ENCODE data around the gene TLE1.
A peak's percentile ranks its signal among the peaks of the same experiment; 100 is the strongest.
"Not testable (repeated sequence)": the region's sequence is repeated elsewhere in the genome, so short reads cannot be mapped to it uniquely, and the experiment has no call there.

The TLE1 gene

GRCh38 chr9:81693671-81694378 lies 4.5 kb upstream of the TLE1 start:
- no peak for DNase-seq (ENCODE audit: low read depth)
- H3K4me3 ChIP-seq (ENCODE audit: low read depth, low read length), result no peak overlapping the region
- TF ChIP-seq, protein P1, sequence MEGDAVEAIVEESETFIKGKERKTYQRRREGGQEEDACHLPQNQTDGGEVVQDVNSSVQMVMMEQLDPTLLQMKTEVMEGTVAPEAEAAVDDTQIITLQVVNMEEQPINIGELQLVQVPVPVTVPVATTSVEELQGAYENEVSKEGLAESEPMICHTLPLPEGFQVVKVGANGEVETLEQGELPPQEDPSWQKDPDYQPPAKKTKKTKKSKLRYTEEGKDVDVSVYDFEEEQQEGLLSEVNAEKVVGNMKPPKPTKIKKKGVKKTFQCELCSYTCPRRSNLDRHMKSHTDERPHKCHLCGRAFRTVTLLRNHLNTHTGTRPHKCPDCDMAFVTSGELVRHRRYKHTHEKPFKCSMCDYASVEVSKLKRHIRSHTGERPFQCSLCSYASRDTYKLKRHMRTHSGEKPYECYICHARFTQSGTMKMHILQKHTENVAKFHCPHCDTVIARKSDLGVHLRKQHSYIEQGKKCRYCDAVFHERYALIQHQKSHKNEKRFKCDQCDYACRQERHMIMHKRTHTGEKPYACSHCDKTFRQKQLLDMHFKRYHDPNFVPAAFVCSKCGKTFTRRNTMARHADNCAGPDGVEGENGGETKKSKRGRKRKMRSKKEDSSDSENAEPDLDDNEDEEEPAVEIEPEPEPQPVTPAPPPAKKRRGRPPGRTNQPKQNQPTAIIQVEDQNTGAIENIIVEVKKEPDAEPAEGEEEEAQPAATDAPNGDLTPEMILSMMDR (IDR thresholded peaks at IDR 0.05; ENCODE audit: control insufficient read depth, extremely low read depth, insufficient read depth), result no peak

GRCh38 chr9:81690251-81690851 lies 1.0 kb upstream of the TLE1 start:
- TF ChIP-seq, protein P1 (IDR thresholded peaks at IDR 0.05; ENCODE audit: control insufficient read depth, extremely low read depth, insufficient read depth), result no peak
- peak; percentile 64 for DNase-seq (ENCODE audit: low read depth)

GRCh38 chr9:81689093-81689342 lies 329 bp downstream of the TLE1 start:
- DNase-seq (ENCODE audit: low read depth), result not testable (repeated sequence)
- peak overlapping the region; percentile 67 for H3K4me3 ChIP-seq (ENCODE audit: low read depth, low read length)

More at GRCh38 chr9:81690251-81690851, 1.0 kb upstream of the TLE1 start:
- H3K4me3 ChIP-seq (ENCODE audit: low read depth, low read length), result peak overlapping the region; percentile 48

- peak overlapping the region; percentile 67 for H3K4me3 ChIP-seq (ENCODE audit: low read depth, low read length)
- DNase-seq (ENCODE audit: low read depth), result not testable (repeated sequence)
Measured at GRCh38 chr9:81688262-81689092, 870 bp downstream of the TLE1 start.

GRCh38 chr9:81687521-81688261 lies 1.7 kb downstream of the TLE1 start:
- TF ChIP-seq, protein P1 (IDR thresholded peaks at IDR 0.05; ENCODE audit: control insufficient read depth, extremely low read depth, insufficient read depth), result no peak
- H3K4me3 ChIP-seq (ENCODE audit: low read depth, low read length), result peak overlapping the region; percentile 67
- no peak for DNase-seq (ENCODE audit: low read depth)

DNA sequence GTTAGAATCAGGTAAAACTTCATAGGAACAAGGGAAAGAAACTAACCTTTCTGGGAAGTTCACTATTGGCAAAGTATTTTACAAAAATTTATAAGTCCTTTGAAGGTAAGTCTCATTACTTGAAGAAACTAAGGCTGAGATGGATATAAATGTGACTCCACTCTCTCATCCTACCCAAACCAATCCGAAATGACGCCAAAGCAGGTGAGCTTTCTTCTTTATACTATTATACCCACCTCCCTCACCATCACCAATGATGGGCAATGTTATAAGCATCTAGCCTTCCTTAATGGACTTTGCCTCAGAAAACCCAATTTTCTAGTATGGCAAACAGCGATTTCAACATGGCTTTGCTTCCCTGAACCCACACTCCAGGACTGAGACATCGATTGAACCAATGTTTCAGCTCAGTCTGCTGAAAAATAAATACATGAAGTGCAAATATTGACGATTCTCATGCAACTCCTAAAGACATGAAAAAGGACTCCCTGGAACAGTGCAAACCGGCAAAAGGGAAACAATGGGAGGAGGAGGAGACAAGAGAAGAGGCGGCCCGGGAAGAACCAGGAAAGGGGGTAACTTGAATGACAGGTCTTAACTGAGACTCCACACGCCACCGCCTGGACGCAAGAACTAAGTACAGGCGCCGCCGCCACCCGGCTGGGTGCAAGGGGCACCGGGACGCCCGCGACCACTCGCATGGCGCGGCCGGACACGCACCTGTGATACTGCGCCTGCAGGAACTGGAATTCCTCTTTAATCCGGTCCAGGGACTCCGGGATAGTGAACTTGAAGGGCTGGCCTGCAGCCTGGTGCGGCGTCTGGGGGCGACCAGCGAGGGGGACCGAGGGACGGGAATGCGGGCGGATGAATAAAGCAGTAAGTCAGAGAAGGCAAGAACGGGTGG lies 2.5 kb downstream of the TLE1 start:
- H3K4me3 ChIP-seq (ENCODE audit: low read depth, low read length), result peak overlapping the region; percentile 67
- peak; percentile 88 for DNase-seq (ENCODE audit: low read depth)
- TF ChIP-seq, protein P1 (IDR thresholded peaks at IDR 0.05; ENCODE audit: control insufficient read depth, extremely low read depth, insufficient read depth), result peak; percentile 64
